Hematopoietic multipotent progenitor cell treated with erythropoietin and hydrocortisone succinate and interleukin-3 and kit ligand, for 8 days (in vitro differentiated cells): ENCODE measurements around the gene SPATA21.

Source experiments
- DNase-seq: peaks from one replicate; pipeline ENCODE4 v3.0.0-alpha.2; 2015

SPATA21 gene

DNA sequence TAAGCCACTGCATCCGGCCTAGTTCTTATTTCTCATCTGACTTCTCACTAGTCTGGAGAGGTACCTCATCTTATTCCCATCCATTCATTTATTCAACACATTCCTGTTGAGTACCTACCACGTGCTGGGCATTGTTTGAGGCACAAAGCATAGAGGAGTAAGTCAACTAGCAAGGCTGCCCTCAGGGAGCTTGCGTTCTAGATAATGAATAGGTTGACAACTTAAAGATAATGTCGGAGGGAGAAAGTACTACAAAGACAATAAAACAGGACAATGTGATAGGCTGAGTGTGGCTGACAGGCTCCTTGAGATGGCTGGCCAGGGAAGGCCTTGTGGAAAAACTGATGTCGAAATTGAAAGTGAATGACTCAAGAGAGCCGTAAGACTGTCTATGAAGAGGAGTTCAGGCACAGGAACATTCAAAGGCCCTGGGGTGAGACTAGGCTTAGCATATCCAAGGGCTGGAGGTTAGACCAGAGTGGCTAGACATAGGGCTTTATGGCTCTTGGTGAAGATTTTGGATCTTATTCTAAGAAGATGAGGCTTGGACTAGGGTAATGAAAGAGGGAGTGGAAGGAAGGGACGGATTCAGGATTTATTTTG lies 18.3 kb downstream of the SPATA21 start:
- no peak for DNase-seq

DNA sequence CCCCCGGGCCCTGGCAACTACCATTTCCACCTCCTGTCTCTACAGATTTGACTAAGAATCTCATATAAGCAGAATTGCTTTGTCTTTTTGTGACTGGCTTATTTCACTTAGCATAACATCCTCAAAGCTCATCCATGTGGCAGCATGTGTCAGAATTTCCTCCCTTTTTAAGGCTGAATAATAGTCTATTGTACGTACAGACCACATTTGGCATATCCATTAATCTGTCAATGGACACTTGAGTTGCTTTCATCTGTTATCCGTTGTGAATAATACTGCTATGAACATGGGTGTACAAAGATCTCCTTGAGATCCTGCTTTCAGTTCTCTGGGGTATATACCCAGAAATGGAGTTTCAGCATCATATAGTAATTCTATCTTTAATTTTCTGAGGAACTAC lies 24.0 kb downstream of the SPATA21 start:
- DNase-seq: no peak

DNA sequence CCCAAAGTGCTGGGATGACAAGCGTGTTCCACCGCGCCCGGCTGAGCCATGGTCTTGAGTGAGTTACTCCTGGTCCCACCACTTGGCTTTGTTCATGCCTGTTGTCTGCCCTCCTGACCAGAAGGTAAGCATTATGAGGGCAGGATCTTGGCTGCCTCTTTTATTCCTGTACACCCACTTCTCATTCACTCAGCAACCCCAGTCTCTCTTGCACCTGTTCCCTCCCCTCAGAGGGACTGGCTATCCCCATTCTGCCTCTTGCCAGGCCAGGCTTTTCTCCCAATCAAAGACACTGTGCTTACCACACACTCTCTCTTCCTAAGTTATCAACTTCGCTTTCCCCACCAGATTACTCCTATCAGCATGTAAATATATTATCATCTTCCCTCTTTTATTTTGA lies 26.4 kb downstream of the SPATA21 start:
- DNase-seq: no peak

DNA sequence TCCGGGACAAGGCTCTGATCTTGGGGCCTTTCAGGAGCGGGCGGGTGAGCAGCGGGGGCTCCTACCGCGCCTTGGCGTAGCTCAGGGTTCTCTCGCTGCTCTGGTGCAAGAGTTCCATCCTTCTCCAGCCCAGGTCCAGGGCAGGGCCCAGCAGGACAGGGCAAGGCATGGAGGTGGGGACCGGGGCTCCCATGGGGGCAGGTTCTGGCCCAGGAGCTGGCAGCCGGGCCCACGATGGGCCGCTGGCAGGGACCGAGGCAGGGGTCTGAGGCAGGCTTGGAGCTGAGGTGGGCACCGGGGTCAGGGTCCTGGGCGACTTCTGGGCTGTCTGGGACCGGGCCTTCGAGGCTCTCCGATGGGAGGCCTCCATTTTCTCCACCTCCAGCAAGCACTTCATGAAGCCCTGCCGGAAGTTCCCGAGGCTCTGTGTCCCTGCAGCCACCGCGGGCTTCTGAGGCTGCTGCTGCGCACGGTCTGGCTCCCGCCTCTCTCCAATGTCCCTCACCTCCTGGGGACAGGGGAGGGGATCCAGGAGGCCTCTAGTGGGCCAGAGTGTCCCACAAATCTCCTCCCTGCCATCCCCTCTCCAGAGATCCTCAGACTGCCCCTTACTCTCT lies 27.6 kb downstream of the SPATA21 start:
- no peak for DNase-seq

DNA sequence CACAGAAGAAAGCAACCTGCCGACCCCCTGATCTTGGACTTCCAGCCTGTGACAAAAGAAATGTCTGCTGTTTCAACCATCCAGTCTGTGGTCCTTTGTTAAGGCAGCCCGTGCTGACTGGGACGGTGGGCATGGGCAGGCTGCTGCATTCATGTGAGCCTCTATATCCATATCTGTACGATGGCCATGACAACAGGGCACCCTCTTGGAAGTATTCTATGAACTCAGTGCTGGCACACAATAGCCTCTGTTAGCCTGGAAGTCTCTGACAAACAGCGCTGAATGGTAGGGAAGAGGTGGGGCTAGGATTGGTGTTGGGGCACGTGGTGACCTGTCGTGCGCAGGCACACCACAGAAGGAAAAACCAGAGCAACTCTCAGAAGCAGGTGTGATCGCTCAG lies 30.4 kb downstream of the SPATA21 start:
- DNase-seq: no peak

DNA sequence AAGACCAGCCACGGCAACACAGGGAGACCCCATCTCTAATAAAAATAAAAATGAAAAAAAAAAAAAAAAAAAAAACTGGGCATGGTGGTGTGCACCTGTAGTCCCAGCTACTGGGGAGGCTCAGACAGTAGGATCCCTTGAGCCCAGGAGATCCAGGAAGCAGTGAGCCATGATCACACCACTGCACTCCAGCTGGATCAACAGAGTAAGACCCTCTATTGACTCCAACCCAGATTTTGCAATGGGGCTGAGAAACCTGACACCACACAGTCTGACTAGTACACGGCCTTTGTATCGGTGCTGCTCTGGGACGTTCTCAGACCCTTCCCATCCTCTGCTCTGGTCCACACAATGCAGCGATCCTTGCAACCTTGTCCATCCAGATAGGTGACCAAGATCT lies 31.8 kb downstream of the SPATA21 start:
- DNase-seq: no peak

DNA sequence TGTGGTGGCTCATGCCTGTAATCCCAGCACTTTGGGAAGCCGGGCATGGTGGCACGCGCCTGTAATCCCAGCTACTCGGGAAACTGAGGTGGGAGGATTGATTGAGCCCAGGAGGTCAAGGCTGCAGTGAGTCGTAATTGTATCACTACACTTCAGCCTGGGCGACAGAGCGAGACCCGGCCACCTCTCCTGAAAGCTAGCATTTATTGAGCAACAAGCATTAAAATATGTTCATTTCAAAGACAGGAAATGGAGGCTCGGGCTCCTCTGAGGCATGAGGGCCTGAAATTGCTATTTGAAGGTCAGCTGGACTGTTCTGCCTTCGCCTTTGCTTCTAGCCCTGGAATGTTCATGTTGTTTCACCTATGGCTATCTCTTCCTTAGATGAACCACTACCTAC lies 34.5 kb downstream of the SPATA21 start:
- no peak for DNase-seq

DNA sequence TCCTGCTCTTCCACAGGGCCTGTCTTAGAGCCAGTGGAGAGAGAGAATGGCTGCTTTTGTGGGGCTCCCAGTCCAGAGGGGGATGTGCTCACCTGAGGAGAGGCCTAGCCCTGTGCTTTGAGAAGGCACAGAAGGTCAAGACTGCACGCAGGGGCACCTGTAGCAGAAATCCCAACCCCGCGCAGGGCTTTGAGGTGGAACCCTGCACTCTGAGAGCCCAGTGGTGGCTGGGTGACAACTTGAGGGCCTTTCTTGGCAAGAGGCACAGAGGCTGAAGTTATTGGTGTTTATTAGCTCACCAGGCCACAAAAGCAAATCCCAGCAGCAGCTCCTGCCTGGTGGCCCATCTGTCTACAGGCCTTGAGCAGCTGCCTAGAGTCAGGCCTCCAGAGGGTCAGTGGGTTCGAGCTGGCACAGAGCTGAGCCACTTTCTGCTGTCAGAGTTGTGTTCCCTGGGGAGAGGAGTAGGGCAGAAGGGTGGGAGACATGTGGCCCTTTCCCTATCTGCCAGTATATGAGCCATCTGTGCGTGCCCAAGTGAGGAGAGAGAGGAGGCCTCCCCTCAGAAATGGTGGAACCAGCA lies 38.8 kb downstream of the SPATA21 start:
- DNase-seq: no peak

DNA sequence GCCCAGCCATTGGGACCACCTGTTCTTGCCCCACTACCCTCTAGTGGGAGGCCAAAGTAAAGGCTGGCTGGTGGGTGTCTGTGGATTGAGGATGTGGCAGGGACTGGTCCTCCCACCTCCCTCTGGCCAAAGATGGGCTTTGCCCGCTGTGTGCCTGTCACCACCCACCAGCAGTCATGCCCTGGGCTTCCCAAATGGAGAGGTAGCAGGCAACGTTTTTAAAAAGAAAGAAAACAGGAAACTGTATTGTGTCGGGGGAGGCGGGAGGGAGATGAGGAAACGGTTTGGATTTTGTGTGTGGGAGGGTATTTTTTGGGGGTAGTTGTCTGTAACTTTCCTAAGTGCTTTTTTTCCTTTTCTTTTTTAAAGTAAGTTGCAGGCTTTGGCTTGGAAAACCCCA lies 40.1 kb downstream of the SPATA21 start:
- no peak for DNase-seq

DNA sequence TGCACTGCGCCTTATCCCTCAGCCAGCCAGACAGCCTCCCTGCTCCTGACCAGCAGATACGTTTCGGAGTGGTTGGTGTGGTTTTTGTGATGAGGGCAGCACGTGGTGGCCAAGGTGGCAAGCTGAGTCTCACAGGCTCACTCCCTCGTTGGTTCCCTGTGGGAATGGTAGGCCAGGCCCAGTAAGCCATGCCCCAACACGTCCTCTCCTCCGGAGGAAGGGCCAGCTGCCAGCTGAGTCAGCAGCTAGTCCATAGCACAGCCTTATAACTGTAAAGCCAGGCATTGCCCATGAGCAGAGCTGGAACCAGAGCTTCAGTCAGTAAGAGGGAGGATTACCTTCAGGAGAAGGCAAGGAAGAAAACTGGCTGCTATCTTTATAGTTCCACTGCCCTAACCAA lies 40.6 kb downstream of the SPATA21 start:
- DNase-seq: no peak

DNA sequence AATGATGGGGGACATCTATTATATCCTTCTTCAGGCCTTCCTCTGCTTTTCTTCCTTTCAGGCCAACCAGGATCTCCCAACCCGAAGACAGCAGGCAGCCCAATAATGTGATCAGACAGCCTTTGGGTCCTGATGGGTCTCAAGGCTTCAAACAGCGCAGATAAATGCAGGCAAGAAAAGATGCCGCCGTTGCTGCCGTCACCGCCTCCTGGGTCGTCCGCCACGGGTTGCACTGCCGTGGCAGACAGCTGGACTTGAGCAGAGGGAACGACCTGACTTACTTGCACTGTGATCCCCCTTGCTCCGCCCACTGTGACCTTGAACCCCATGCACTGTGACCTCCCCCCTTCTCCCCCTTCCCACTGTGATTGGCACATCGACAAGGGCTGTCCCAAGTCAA lies 42.2 kb downstream of the SPATA21 start:
- no peak for DNase-seq

DNA sequence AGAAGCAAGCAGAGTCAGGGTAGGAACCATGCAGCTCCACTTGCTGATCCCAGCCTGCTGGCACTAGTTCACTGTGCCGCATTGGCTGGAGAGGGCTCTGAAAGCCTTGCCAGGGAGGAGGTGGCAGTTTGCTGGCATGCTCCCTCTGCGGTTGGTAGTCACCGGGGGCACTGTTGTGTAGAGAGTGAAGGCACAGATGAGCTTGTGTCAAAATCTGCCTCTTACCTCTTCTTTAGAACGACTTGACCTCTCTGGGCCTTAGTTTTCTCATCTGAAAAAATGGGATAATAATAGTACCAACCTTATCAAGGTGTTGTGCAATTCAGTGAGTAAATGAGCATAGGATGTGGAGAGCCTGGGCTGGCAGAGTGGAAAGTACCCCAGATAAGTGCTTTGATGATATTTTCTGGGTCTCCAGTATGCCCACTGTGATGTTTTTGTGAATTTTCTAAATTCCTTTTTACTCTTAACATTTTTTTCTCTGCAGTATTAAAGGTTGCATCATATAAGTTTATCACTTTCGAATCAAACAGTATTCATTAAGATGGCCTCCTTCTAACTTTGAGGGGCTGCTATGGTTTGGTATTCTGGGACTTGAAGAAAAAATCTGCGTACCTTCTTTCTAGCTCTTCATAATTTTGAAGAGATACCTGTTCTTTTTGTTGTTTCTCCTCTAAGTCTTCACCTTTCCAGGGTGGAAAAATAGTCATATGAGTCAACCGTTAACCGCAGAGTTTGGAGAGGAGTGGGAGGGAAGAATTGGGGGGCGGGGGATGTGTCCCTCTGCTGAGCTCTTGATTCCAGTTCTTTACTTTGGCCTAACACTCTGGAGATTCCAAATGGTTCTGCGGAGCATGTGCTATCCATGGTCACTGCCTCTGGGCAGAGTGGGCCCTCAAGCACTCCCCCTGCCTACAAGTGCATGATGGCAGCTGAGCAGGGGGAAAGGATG lies 43.4 kb downstream of the SPATA21 start:
- no peak for DNase-seq

DNA sequence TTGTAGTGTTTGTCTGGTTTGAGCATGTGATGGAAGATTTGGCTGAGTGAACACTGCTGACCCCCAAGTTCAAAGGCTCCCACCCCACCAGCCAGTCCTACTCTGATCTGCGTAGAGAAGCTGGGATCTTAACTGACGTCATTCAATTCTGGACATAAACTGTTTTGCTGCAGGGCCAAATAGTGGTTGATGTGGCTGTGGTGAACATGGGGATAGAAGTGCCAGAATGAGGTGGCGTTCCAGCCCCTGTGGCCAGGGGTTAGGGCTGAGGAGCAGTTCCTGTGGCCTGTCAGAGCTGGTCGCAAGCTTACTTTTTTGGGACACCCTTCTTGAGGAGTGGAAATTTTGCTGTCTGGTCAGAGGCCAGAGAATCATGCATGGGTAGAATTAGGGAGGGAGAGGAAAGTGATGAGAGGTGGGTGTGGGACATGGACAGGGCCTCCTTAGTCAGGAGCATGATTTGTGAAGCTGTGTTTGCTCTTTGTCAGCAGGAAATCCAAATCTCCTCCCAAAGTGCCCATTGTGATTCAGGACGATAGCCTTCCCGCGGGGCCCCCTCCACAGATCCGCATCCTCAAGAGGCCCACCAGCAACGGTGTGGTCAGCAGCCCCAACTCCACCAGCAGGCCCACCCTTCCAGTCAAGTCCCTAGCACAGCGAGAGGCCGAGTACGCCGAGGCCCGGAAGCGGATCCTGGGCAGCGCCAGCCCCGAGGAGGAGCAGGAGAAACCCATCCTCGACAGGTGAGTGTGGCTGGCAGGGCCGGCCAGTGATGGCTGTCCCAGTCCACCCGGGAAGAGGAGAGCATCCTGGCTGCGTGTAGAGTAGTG lies 44.3 kb downstream of the SPATA21 start:
- DNase-seq: no peak

DNA sequence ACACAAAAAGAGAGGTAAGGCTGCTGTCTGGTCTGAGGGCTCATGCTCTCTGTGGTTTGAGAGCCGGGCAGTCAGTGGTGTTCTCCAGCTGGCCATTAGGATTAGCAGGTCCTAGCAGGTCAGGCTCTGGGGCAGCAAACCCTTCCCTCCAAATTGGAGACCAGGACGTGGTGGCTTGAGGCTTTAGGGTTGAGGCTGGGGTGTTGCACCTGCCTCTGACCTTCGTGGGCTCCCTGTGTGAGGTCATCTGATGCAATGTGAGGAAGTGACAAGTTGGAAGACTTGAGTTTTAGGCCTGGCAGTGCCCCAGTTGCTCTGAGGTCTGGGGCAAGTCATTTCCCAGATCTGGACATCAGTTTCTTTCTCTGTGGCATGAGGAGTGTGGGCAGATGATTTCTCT lies 45.8 kb downstream of the SPATA21 start:
- DNase-seq: no peak

DNA sequence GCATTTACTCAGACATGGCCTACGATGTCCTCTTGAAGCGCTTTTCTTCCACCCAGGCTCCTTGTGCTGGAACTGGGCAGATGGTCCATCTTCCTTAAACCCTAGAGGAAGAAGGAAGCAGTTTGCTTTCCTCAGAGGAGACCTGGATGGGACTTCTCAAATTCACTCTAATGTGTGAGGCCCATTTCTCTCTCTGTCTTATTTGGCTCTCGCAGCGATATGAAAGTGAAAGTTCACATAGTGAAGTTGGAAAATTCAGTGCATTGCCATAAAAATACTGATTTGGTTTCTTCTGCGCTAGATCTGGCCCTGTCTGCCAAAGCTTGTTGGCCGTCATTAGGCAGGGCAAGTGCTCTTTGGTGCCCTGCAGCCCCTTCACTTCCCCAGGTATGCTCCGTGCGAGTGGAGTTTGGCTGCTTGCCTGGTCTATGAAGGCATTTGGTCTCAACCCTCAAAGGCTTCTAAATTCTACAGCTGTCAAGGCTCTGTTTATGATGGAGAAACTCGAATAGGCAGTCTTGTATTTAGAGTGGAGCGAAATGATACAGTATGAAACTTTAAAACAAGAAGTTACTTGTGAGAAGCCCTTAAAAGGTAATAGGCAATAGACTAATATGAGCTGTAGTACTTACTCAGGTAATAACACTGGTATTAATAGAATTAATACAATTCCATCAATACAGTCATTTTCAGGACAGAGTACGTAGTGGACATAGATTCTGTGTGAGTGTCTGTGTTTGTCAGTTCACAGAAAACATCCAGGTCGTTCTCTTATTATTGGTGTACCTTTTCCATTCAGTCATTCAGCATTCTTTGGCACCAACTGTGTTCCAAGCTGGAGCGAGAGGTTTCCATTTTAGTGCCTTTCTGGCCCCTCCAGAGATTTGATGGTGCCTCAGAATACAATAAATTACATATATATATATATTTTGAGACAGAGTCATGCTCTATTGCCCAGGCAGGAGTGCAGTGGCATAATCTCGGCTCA lies 49.7 kb downstream of the SPATA21 start:
- DNase-seq: no peak

DNA sequence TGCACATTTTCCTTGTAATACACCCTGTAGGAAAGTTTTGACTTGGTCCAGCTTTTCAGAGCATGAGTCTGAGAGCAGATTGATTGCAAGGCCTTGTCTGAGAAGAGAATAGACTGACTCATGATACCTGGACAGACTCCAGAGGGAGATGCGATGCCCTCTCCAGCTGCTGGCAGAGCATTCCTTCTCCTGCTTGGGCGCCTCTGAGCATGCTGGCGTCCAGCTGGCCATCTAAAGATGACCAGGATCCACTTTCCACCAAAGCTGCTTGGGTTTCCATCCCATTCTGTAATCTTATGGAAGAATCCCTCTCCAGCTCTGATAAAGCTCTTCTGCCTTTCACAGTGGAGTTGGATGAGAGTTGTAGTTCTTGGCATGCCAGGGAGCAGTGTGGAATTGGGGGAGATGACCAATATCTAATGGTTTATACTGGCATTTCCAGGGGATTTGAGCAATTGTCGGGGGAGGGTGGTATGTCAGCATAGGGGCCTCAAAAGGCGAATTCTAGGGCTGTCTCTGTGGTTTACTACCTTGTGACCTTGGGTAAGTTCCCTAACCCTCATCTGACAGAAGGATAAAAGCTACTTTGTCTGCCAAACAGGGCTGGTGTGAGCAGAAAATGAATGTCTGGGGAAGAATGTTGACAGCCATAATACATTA lies 50.6 kb downstream of the SPATA21 start:
- DNase-seq: peak; percentile 47

DNA sequence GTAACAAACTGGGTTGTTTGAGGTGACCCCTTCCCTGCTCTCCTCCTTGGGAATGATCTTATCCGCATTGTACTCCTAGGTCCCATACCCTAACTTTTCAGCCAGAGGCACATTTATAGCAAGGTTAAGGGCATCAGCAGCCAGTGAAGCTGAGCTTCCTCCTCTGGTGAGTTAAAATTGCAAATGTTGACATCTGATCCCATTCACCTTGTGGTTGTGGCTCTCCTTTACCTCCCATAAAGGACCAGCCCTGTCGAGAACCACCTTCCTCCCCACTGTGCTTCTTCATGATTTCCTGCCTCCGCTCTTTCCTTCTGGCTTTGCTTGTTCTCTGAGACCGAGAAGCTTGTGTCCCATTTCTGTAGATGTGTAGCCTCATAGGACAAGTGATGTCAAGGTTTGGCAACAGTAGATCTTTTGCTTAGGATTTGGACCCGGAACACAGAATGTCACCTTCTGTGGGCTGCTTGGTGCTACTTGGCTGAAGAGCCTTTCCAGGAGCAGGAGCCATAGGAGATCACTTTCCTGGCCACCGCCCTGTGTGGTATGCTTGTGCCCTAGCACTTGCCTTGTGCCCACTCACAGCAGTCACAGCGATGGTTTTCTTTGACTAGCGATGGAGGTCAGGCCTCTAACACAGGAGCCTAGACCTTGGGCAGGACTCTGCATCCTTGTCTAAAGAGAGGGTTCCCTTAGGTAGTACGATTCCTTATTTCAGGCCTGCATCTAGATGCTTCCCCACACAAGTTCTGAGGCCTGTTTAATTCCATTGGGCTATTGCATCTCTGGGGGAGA lies 51.4 kb downstream of the SPATA21 start:
- DNase-seq: no peak

DNA sequence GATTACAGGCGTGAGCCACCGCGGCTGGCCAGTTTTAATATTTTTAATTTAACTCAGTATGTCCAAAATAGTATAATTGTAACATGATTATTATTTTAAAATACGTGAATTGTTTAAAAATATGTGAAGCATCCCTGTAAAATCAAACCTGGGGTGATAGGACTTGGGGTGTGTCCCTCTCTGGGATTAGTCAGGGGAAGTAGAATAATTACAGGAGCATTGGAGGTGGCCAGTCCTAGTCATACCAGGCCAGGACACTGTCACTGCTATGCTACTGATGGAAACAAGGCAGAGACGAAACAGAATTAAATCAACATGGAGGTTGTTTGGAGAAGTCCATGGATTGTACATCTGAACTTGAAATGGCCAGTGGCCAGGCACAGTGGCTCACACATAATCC lies 53.3 kb downstream of the SPATA21 start:
- DNase-seq: no peak

DNA sequence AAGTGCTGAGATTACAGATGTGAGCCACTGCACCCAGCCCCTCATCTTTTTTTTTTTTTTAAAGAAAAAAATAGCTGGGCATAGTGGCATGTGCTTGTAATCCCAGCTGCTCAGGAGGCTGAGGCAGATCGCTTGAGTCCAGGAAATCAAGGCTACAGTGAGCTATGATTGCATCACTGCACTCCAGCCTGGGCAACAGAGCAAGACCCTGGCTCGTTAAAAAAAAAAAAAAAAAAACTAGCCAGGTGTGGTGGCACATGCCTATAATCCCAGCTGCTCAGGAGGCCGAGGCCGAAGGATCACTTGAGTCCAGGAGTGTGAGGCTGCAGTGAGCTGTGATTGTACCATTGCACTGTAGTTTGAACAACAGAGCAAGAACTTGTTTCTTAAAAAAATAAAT lies 56.4 kb downstream of the SPATA21 start:
- no peak for DNase-seq

DNA sequence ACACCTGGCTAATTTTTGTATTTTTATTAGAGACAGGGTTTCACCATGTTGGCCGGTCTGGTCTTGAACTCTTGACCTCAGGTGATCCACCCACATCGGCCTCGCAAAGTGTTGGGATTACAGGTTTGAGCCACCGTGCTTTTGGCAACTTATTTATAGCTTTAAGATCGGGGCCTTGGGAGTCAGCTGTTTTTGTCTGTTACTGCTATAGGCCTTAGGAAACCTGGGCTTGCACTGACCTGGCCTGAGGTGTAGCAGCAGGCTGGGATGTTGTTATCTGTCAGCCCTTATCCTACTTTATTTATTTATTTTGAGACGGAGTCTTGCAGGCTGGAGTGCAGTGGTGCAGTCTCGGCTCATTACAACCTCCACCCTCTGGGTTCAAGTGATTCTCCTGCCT lies 58.8 kb downstream of the SPATA21 start:
- DNase-seq: no peak
